Urothelium cell line (cell line): Measurements from ENCODE around the gene PAQR3.

Source experiments
- DNase-seq: peaks from one replicate; pipeline ENCODE4 v3.0.0; 2011; ENCODE audit warnings: low spot score, mixed read lengths
- FAIRE-seq: peaks from 2 replicates; lab custom pipeline; 2011; peaks lifted over from hg19 to GRCh38; lab: Jason Lieb, UNC

Gene PAQR3

GRCh38 chr4:78938868-78939666 is at the start of gene PAQR3:
TSS of gene PAQR3 (minus strand) at chr4:78939438. CDS start at chr4:78939224, 214 bp downstream.
- FAIRE-seq = peak; percentile 55
- peak; percentile 96 for DNase-seq

GRCh38 chr4:78987683-78988082 is 48.4 kb upstream of the PAQR3 start:
- DNase-seq (no peak), FAIRE-seq (no peak)

GRCh38 chr4:78984593-78984992 is 45.4 kb upstream of the PAQR3 start:
- no peak for DNase-seq
- FAIRE-seq = no peak

GRCh38 chr4:78975865-78976264 is 36.6 kb upstream of the PAQR3 start:
- no peak for DNase-seq
- no peak for FAIRE-seq

- DNase-seq (no peak), FAIRE-seq (no peak)
Measured at GRCh38 chr4:78971776-78972175, 32.5 kb upstream of the PAQR3 start.

GRCh38 chr4:78971326-78971725 is 32.1 kb upstream of the PAQR3 start:
- FAIRE-seq = no peak
- DNase-seq = no peak

GRCh38 chr4:78962597-78963115 is 23.4 kb upstream of the PAQR3 start:
- FAIRE-seq = no peak
- DNase-seq = no peak

GRCh38 chr4:78960926-78961325 is 21.7 kb upstream of the PAQR3 start:
- no peak for DNase-seq
- FAIRE-seq = no peak

- no peak for FAIRE-seq
Measured at GRCh38 chr4:78956975-78957374, 17.7 kb upstream of the PAQR3 start.

GRCh38 chr4:78953769-78954666 is 14.8 kb upstream of the PAQR3 start:
- peak; percentile 40 for DNase-seq
- FAIRE-seq = no peak

More at GRCh38 chr4:78956975-78957374, 17.7 kb upstream of the PAQR3 start:
- DNase-seq = no peak

- no peak for DNase-seq
- FAIRE-seq = no peak
Measured at GRCh38 chr4:78953231-78953630, 14.0 kb upstream of the PAQR3 start.

GRCh38 chr4:78951862-78952472 is 12.7 kb upstream of the PAQR3 start:
- peak; percentile 51 for DNase-seq
- FAIRE-seq = no peak

- FAIRE-seq (no peak), DNase-seq (no peak)
Measured at GRCh38 chr4:78949735-78950134, 10.5 kb upstream of the PAQR3 start.

GRCh38 chr4:78945651-78946179 is 6.5 kb upstream of the PAQR3 start:
- FAIRE-seq (no peak), DNase-seq (no peak)

- DNase-seq (no peak), FAIRE-seq (no peak)
Measured at GRCh38 chr4:78944381-78944780, 5.1 kb upstream of the PAQR3 start.

GRCh38 chr4:78940752-78941151 is 1.5 kb upstream of the PAQR3 start:
- DNase-seq (no peak), FAIRE-seq (no peak)

GRCh38 chr4:78939667-78940008 is 400 bp upstream of the PAQR3 start:
- DNase-seq (no peak), FAIRE-seq (no peak)

GRCh38 chr4:78938474-78938867 is 767 bp downstream of the PAQR3 start:
- DNase-seq (no peak), FAIRE-seq (no peak)

GRCh38 chr4:78937837-78938236 is 1.4 kb downstream of the PAQR3 start:
- FAIRE-seq (no peak), DNase-seq (peak; percentile 26)

GRCh38 chr4:78936989-78937388 is 2.2 kb downstream of the PAQR3 start:
- FAIRE-seq (no peak), DNase-seq (no peak)

GRCh38 chr4:78930016-78930629 is 9.1 kb downstream of the PAQR3 start:
- DNase-seq (no peak), FAIRE-seq (no peak)
